NCI-H82 treated with DMSO at 0.1 percent for 48 hours (cell line): Measurements from ENCODE around the gene CLEC2L.

Source experiments
- DNase-seq: peaks from one replicate; lab custom pipeline; 2025; ENCODE audit not compliant: unreplicated experiment; lab: John Stamatoyannopoulos, UW

Gene CLEC2L

DNA sequence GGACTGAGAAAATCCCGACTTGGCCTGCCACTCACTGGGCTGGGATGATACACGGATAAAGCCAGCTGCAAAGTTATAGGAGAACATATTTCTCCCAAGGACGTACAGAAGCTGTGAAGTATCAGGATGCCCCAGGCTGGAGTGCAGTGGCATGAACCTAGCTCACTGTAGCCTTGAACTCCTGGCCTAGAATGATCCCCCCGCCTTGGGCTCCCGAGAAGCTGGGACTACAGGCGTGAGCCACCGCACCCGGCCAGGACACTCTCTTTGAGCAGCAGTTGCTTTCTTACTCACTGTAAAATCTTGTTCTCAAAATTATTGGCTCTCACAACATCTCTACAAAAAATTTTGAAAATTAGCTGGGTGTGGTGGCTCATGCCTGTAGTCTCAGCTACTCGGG is 50.4 kb downstream of the CLEC2L start:
- no peak for DNase-seq

DNA sequence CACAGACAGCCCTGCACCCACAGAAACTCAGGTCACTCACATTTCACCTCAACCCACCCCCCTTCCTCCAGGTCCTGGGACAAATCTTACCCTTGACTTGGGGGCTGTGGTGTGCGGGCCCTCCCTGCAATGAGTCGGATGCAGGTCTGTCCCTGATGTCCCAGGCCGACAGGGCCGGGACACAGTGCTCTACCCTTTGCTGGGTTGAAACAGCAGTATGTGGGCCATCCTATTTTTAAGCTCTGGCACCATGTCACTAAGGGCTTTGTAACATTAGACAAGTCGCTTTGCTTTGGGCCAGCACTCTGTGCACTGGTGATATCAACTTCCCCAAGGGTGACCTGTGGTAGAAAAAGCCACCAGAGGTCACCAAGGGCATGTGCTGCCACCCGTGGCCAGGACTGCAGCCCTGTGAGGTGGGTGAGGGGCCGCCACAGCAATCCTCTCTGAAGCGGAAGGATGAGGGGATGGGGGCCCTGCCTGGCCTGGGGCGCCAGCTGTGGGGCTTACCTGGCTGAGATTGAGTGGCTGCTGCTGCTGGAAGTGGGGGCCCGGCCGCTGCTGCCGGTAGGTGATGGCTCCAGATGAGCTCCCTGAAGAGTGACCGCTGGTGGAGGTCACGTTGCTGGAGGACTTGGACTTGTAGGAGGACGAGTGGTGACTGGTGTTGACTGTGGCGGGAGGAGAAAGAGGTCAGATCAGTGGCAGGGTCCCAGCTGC is 51.3 kb downstream of the CLEC2L start:
- no peak for DNase-seq

DNA sequence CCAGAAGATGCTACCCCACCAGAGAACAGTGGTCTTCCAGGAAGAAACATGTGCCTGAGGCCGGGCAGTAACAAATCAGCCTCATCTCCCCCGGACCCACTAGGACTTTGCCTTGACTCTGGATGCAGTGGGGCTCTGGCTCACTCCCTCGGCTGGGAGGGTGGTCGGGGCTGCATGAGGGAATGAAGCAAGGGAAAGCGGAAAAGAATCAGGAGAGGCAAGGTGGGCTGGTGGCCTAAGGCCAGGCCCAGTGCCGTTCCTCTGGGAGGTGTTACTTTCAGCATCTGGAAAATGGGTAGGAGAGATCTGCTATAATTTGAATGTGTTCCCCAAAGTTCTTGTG is 51.8 kb downstream of the CLEC2L start:
- DNase-seq, result no peak

DNA sequence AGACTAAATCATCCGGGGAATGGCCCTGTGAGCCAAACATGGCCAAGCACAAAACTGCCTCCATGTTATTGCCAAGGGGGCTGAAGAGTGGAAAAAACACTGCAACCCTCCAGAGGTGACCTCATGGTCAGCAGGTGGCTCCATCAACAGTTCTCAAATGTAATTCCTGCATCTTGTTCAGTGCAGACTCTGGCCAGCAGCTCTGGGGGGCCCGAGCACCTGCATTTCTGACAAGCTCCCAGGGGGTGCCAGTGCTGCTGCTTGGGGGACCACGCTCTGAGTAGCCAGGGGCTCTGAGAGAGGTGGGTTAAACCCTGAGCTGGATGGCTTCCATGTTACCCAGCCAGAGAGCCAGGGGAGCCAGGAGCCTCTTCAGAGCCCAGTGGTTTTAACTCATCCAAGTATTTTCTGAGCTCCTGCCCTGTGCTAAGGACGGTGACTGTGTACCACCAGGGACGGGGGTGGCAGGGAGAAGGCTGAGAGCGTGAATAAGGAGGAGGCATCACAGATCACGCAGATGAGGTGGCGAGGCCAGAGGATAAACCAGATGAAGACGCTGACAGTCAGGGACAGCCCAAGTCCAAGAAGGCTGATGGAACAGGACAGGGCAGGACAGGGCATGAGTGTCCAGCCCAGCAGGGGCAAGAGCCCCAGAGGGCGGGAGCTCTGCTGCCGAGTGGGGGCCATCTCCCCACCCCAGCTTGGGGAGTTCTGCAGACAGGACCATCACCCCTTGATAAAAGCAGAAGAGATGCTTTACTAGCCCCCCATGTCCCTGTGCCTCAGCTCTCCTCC is 52.9 kb downstream of the CLEC2L start:
- DNase-seq, result no peak

DNA sequence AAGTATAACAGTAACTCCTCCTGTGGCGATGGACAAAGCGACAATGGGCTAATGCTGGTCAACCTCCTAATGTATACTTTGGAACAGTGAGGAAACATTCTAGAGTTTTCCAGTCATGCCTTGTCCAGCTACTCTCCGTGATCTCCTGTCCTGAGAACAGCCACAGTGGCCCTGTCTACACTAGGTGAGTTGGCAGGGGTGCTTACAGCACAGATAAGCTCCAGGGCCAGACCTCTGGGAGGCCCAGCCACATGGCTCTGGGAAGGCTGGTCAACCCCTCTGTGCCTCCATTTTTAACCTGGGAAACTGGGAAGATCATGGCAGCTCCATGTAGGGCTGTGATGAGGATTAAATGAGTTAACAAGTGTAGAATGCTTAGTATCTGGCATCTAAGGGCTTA is 57.0 kb downstream of the CLEC2L start:
- DNase-seq, result no peak

- DNase-seq, result no peak
These were observed 58.7 kb downstream of the CLEC2L start for GRCh38 chr7:139582130-139582650.

DNA sequence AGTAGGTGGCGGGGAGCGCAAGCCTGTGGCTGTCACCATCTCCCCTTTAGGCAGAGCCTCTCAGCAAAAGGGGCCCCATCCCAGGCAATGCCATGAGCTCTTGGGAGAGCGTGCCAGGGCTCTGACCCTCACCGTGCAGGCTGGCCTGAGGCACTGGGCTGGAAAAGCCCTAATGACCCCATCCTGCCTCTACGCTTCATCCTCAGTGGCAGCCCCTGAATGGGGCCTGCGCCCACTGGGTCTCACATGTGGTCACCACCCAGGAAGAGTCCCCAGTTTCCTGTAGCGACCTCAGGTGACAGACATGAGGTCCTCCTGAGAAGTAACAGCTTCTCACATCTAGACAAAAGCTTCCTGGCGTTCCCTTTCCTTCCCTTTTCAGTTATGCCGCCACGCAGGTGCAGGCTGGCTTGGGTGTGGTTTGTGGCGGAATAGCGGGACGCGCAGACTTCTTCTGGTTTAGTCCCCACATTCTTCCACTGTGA is 59.2 kb downstream of the CLEC2L start:
- DNase-seq, result no peak

- no peak for DNase-seq
These were observed 60.5 kb downstream of the CLEC2L start for GRCh38 chr7:139583826-139584553.

DNA sequence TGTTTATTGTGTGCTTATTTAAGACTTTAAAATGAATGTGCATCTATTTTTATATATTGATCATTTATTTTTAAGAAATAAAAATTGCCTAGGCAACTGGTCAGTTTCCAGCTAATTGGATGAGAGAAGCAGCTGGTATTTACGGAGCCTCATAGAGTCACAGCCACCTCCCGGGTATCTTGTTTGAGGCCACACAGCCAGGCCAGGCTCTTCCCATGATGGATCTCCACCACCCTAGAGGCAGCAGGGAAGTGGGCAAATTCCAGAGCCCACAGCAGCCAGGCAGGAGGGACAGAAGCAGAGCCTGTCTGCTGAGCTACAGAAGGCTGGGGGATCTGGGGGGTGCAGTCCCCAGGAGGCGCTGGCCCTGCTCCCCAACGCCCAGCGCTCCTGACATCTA is 61.6 kb downstream of the CLEC2L start:
- DNase-seq, result no peak

- DNase-seq, result no peak
These were observed 62.8 kb downstream of the CLEC2L start for GRCh38 chr7:139586286-139586685.

DNA sequence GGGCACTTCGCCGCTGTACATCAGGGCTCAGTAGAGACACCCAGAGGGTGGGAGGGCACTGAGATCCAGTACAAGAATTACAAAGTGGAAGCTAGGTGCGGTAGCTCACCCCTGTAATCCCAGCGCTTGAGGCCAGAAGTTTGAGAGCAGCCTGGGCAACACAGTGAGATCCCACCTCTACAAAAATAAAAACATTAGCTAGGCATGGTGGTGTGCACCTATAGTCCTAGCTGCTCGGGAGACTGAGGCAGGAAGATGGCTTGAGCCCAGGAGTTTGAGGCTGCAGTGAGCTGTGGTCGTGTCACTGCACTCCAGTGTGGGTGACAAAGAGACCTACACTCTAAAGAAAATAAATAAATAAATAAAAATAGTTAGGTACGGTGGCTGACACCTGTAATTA is 64.0 kb downstream of the CLEC2L start:
- no peak for DNase-seq

DNA sequence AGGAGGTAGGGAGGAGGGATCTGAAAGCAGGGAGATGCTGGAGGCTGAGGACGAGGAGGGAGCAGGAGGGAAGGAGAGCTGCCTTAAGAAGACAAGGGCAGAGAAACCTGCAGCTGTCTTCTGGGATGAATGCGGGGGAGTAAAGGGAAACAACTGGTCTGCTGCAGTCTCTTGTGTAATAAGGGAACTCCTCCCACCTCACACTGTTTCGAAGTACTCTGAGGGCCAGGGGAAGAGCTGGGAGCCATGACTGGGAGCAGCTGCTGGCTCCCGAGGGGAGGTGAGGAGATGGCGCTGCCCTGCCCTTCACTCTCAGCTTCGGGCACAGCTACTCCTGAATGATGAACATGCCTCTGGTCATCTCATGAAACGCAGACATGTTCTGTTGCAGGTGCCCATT is 65.1 kb downstream of the CLEC2L start:
- DNase-seq, result no peak

DNA sequence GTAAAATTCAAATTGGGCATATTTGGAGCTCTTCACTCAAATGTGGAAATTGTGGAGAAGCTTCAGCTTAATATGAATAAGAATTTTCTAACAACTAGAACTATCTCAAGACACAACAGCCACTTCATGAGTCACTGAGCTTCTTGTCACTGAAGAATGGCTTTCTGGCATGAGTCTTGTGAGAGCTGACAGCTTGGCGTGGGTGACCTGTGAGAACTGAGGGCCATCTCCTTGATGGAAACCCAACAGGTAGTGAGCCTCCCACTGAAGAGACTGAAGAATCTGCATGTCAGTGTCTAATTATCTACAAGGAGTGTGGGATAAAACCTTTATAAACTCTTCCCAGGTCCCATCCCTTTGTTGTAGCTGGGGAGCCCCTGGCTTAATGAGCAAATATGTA is 66.0 kb downstream of the CLEC2L start:
- no peak for DNase-seq

DNA sequence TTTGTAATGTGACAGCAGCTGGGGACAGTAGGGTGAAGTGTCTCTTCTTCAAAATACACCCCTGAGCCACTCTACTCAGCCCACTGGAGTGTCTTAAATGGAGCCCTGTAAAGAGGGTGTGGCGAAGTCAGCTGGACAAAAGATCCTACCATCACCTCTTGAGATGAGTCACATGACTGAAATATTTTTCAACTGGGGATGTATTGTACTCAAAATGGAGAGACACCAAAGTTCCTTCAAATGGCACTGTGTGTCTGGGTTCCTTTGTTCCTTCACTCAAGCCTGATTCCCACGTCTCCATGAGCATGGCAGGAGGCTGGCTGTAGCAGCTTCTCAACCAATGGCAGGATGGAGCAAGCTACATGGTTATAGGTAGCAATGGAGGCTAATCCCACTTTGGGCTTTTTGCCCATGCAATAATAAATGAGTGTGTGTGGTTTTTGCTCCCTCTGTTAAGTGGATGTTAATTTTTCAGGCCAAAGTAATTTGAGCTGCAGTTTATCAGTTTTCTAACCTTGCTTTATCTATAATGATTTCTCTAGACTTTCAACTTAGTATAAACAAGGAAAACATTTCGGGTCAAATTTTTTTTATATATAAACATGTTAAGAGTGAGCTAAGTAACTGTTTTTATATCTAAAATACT is 68.2 kb downstream of the CLEC2L start:
- DNase-seq, result no peak

GRCh38 chr7:139592801-139593461 is 69.4 kb downstream of the CLEC2L start:
- no peak for DNase-seq

DNA sequence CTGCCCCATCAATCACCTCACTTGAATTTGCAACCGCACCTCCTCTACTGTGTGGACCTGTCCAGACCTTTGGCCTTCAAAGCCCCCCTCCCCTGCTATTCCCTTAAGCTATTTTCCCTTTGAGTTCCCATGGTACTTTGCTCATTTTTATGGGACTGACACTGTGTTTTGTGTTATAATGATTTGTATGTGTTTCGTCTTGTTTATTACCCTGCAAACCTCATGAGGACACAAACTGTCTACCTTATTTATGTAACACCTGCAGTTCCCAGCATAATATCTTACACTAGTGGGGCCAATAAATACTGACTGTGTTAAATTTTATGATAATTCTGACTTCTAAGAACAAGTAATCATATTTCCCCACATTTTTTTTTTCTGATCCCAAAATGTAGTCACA is 70.6 kb downstream of the CLEC2L start:
- DNase-seq, result no peak
